ENCODE results near the gene SLC7A1.

SLC7A1 gene

DNA sequence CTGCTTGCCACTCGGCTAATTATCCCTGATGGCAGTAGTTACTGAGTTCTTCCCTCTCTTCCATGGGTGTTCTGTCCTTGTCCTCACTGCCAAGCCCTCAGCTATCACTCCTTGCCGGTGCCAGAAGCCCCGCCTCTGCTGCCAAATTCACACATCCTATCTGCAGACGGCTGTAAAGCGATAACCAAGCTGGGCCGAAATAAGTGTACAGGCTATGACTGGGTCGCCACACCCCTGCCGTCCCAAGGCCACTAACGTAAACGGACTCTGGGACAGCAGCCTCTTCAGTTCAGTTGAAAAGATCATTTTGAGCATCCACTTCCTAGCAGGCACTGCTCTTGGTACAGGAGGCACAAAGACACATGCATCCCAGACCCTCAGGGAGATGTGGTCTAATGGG, 13.3 kb downstream of the SLC7A1 start:
- no peak overlapping the region for H3K4me3 ChIP-seq (ENCODE audit: low read depth, low read length, poor library complexity, severe bottlenecking)
- H3K27me3 ChIP-seq (ENCODE audit: insufficient read depth, low read length), result no peaks in the 10 kb centered on the region
- H3K79me2 ChIP-seq (ENCODE audit: insufficient read depth, low read length), result peaks cover 99% of the 10 kb centered on the region
- H2AFZ ChIP-seq (ENCODE audit: low read length), result no peak overlapping the region
- H3K4me1 ChIP-seq (ENCODE audit: insufficient read depth, low read length, severe bottlenecking), result no peaks in the 10 kb centered on the region
- no peaks in the 10 kb centered on the region for H3K9me3 ChIP-seq (ENCODE audit: low read length)
- TF ChIP-seq, protein P1, sequence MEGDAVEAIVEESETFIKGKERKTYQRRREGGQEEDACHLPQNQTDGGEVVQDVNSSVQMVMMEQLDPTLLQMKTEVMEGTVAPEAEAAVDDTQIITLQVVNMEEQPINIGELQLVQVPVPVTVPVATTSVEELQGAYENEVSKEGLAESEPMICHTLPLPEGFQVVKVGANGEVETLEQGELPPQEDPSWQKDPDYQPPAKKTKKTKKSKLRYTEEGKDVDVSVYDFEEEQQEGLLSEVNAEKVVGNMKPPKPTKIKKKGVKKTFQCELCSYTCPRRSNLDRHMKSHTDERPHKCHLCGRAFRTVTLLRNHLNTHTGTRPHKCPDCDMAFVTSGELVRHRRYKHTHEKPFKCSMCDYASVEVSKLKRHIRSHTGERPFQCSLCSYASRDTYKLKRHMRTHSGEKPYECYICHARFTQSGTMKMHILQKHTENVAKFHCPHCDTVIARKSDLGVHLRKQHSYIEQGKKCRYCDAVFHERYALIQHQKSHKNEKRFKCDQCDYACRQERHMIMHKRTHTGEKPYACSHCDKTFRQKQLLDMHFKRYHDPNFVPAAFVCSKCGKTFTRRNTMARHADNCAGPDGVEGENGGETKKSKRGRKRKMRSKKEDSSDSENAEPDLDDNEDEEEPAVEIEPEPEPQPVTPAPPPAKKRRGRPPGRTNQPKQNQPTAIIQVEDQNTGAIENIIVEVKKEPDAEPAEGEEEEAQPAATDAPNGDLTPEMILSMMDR (IDR thresholded peaks at IDR 0.05; ENCODE audit: low read length), result no peak
- TF ChIP-seq EZH2 (IDR thresholded peaks at IDR 0.05; ENCODE audit: borderline replicate concordance, low read length), result no peak
- H3K9me2 ChIP-seq (ENCODE audit: low read depth, low read length), result no peaks in the 10 kb centered on the region
- no peak overlapping the region for H3K27ac ChIP-seq (ENCODE audit: low read depth, low read length, poor library complexity, severe bottlenecking)
- no peaks in the 10 kb centered on the region; the same call in 1 of the 2 replicates for H4K20me1 ChIP-seq (ENCODE audit: insufficient read depth, low read length)
- H3K9ac ChIP-seq (ENCODE audit: low read length), result no peak overlapping the region
- no peaks in the 10 kb centered on the region for H3F3A ChIP-seq (ENCODE audit: insufficient read depth, low read length)
- H3K4me2 ChIP-seq (ENCODE audit: low read length), result no peak overlapping the region
- peaks cover 14% of the 10 kb centered on the region for H3K36me3 ChIP-seq (ENCODE audit: insufficient read depth, low read length)

DNA sequence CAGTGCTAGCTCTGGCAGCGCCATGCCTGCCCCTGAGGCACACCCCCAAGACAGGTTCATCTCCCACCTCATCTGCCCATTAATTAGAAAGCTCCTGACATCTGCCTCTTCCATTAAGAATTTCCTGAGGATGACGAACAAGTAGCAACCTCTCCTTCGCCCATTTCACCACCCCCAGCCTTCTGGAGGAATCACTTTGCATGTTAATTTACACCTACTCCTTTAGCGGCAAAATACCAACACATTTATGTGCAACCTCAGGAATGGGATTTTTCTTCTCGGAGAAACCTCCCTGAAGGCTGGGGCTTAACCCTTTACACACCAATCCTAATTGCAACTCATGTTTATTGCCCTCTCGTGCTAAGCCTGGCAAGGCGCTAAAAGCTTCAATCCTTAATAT, 13.8 kb downstream of the SLC7A1 start:
- Histone ChIP-seq H3K9me2 (ENCODE audit: low read depth, low read length) (no peaks in the 10 kb centered on the region), H3K4me1 (ENCODE audit: insufficient read depth, low read length, severe bottlenecking) (no peaks in the 10 kb centered on the region), H3K4me3 (ENCODE audit: low read depth, low read length, poor library complexity, severe bottlenecking) (no peak overlapping the region), H3K4me2 (ENCODE audit: low read length) (no peak overlapping the region), H3K27me3 (ENCODE audit: insufficient read depth, low read length) (no peaks in the 10 kb centered on the region), H3F3A (ENCODE audit: insufficient read depth, low read length) (no peaks in the 10 kb centered on the region), H3K36me3 (ENCODE audit: insufficient read depth, low read length) (peaks cover 9% of the 10 kb centered on the region; the same call in 1 of the 2 replicates), H3K9ac (ENCODE audit: low read length) (no peak overlapping the region), H4K20me1 (ENCODE audit: insufficient read depth, low read length) (no peaks in the 10 kb centered on the region; the same call in 1 of the 2 replicates), H3K27ac (ENCODE audit: low read depth, low read length, poor library complexity, severe bottlenecking) (no peak overlapping the region), H2AFZ (ENCODE audit: low read length) (no peak overlapping the region), H3K79me2 (ENCODE audit: insufficient read depth, low read length) (peaks cover 99% of the 10 kb centered on the region), H3K9me3 (ENCODE audit: low read length) (no peaks in the 10 kb centered on the region)
- no peak for TF ChIP-seq EZH2 (IDR thresholded peaks at IDR 0.05; ENCODE audit: borderline replicate concordance, low read length)
- TF ChIP-seq, protein P1 (IDR thresholded peaks at IDR 0.05; ENCODE audit: low read length), result no peak

DNA sequence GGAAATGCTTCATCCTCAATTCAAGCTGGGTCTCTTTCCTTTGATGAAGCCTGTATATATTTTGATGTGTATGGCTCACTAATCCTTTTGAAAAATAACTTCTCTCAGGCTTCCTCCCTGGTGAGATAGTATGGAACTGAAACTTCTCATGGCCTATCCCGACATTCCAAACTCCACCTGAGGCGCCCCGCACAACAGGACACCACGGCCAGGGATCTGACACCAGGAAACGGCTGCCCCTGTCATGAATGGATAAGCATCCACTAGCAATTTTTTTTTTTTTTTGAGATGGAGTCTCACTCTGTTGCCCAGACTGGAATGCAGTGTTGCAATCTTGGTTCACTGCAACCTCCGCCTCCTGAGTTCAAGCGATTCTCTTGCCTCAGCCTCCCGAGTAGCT, 16.4 kb downstream of the SLC7A1 start:
- Histone ChIP-seq H3K9ac (ENCODE audit: low read length) (no peak overlapping the region), H3K4me2 (ENCODE audit: low read length) (no peak overlapping the region), H2AFZ (ENCODE audit: low read length) (no peak overlapping the region), H3K79me2 (ENCODE audit: insufficient read depth, low read length) (peaks cover 97% of the 10 kb centered on the region), H3K27me3 (ENCODE audit: insufficient read depth, low read length) (no peaks in the 10 kb centered on the region), H3K4me3 (ENCODE audit: low read depth, low read length, poor library complexity, severe bottlenecking) (no peak overlapping the region), H3F3A (ENCODE audit: insufficient read depth, low read length) (no peaks in the 10 kb centered on the region), H3K9me3 (ENCODE audit: low read length) (no peaks in the 10 kb centered on the region), H3K36me3 (ENCODE audit: insufficient read depth, low read length) (peaks cover 20% of the 10 kb centered on the region), H4K20me1 (ENCODE audit: insufficient read depth, low read length) (no peaks in the 10 kb centered on the region; the same call in 1 of the 2 replicates), H3K9me2 (ENCODE audit: low read depth, low read length) (no peaks in the 10 kb centered on the region), H3K4me1 (ENCODE audit: insufficient read depth, low read length, severe bottlenecking) (peaks cover 7% of the 10 kb centered on the region), H3K27ac (ENCODE audit: low read depth, low read length, poor library complexity, severe bottlenecking) (no peak overlapping the region)
- no peak for TF ChIP-seq EZH2 (IDR thresholded peaks at IDR 0.05; ENCODE audit: borderline replicate concordance, low read length)
- TF ChIP-seq, protein P1 (IDR thresholded peaks at IDR 0.05; ENCODE audit: low read length), result no peak
